GM23338 (cell line): ENCODE measurements around the gene NDUFB6. TPM values are rescaled to one million over a fixed set of nuclear protein-coding genes. Genes with fewer than 3 reads are reported as not detected.

Source experiments
- ATAC-seq: fragments of 200-7000 bp; cut with Tn5 transposase; 3 replicates; pipeline ENCODE4 v1.9.1; 2020
- DNase-seq: peaks from one replicate; pipeline ENCODE4 v3.0.0-alpha.2; 2015; ENCODE audit warnings: low spot score
- H2AFZ ChIP-seq: fragments of 200-600 bp; sonication (generic); 2 replicates; pipeline ENCODE4 v1.8.0; 2016; ENCODE audit warnings: antibody characterized with exemption, mild to moderate bottlenecking, moderate library complexity
- H3F3A ChIP-seq: fragments of 200-600 bp; sonication (generic); replicated peaks from 2 replicates; pipeline ENCODE4 v1.8.0; 2017; ENCODE audit warnings: antibody characterized with exemption, mixed run types, low read depth
- H3K27ac ChIP-seq: fragments of 200-600 bp; sonication (generic); 2 replicates; pipeline ENCODE4 v1.6.1; 2016; ENCODE audit warnings: low read depth
- H3K27me3 ChIP-seq: fragments of 200-600 bp; sonication (generic); 2 replicates; pipeline ENCODE4 v1.8.0; 2016; ENCODE audit warnings: mild to moderate bottlenecking, mixed run types, moderate library complexity; ENCODE audit not compliant: insufficient read depth
- H3K36me3 ChIP-seq: fragments of 200-600 bp; sonication (generic); 2 replicates; pipeline ENCODE4 v1.8.0; 2016; ENCODE audit warnings: mild to moderate bottlenecking; ENCODE audit not compliant: insufficient read depth
- H3K4me1 ChIP-seq: fragments of 200-600 bp; sonication (generic); 2 replicates; pipeline ENCODE4 v1.8.0; 2016; ENCODE audit warnings: mild to moderate bottlenecking, moderate library complexity; ENCODE audit not compliant: insufficient read depth
- H3K4me2 ChIP-seq: fragments of 200-600 bp; sonication (generic); 2 replicates; pipeline ENCODE4 v1.7.1; 2017; ENCODE audit warnings: mixed run types
- H3K4me3 ChIP-seq: fragments of 200-600 bp; sonication (generic); 2 replicates; pipeline ENCODE4 v1.6.1; 2016; ENCODE audit warnings: mixed run types
- H3K79me2 ChIP-seq: fragments of 200-600 bp; sonication (generic); replicated peaks from 2 replicates; pipeline ENCODE4 v1.8.0; 2017; ENCODE audit warnings: mild to moderate bottlenecking; ENCODE audit not compliant: insufficient read depth
- H3K9me2 ChIP-seq: fragments of 200-600 bp; sonication (generic); 2 replicates; pipeline ENCODE4 v1.8.0; 2017; ENCODE audit not compliant: insufficient read depth
- H4K20me1 ChIP-seq: fragments of 200-600 bp; sonication (generic); replicated peaks from 2 replicates; pipeline ENCODE4 v1.8.0; 2017; ENCODE audit warnings: mild to moderate bottlenecking; ENCODE audit not compliant: insufficient read depth
- H3K27ac Mint-ChIP-seq: 2 replicates; pipeline ENCODE4 v1.8.0; 2020; ENCODE audit warnings: inconsistent platforms, mild to moderate bottlenecking, moderate library complexity, mixed read lengths
- H3K27me3 Mint-ChIP-seq: 3 replicates; pipeline ENCODE4 v1.8.0; 2022; ENCODE audit warnings: low read depth, mild to moderate bottlenecking, moderate library complexity, mixed read lengths, inconsistent platforms; ENCODE audit not compliant: insufficient read depth, poor library complexity
- H3K36me3 Mint-ChIP-seq: 3 replicates; pipeline ENCODE4 v1.8.0; 2021; ENCODE audit warnings: low read depth, mild to moderate bottlenecking, inconsistent platforms, moderate library complexity, mixed read lengths
- H3K4me1 Mint-ChIP-seq: 3 replicates; pipeline ENCODE4 v1.8.0; 2020; ENCODE audit warnings: mild to moderate bottlenecking, inconsistent platforms, mixed read lengths
- H3K4me3 Mint-ChIP-seq: 3 replicates; pipeline ENCODE4 v1.8.0; 2021; ENCODE audit warnings: moderate library complexity, mild to moderate bottlenecking, inconsistent platforms, mixed read lengths
- H3K9me3 Mint-ChIP-seq: 3 replicates; pipeline ENCODE4 v1.8.0; 2020; ENCODE audit warnings: moderate library complexity, mild to moderate bottlenecking, inconsistent platforms, mixed read lengths
- EZH2phosphoT487 ChIP-seq: fragments of 200-600 bp; sonication (generic); IDR thresholded peaks from one replicate; pipeline ENCODE4 v1.8.1; 2018; ENCODE audit warnings: antibody characterized with exemption; ENCODE audit not compliant: unreplicated experiment
- STAT1 ChIP-seq: IDR thresholded peaks from one replicate; pipeline ENCODE4 v1.6.1; 2016; ENCODE audit warnings: antibody characterized with exemption; ENCODE audit not compliant: unreplicated experiment
- polyA plus RNA-seq: library from polyadenylated mRNA; unstranded; fragments of >200 nt; fragmentation: Nextera tagmentation; extraction: Ambion mirVana; gene quantifications from 2 replicates; pipeline ENCODE4 v1.2.1, GENCODE V29; 2016
- total RNA-seq: library from RNA; depleted of rRNA; stranded (reverse); fragments of >200 nt; shearing (Covaris generic); gene quantifications from 2 replicates; pipeline ENCODE4 v1.2.3, GENCODE V29; 2014
- TF ChIP-seq, protein P1 (sequence below), 2 experiments: fragments of 200-600 bp in 1 of 2; sonication (generic) in 1 of 2; conservative IDR thresholded peaks; 2 replicates each; pipeline versions ENCODE4 v1.5.1 to v1.6.1; 2016 to 2017; ENCODE audit warnings: antibody characterized with exemption in 2 of 2, low read depth in 2 of 2, mild to moderate bottlenecking in 2 of 2, moderate library complexity in 1 of 2
- TF ChIP-seq, protein P2 (sequence below): fragments of 250-450 bp; sonication (Bioruptor Pico); IDR thresholded peaks from 2 replicates; pipeline ENCODE4 v1.5.0; 2020; ENCODE audit warnings: mild to moderate bottlenecking, moderate library complexity

NDUFB6 gene
- total and polyA plus RNA-seq, 2 experiments from 2014 or later, result 56.5 to 231 TPM

- Histone ChIP-seq H3K79me2 (no peaks in the 10 kb centered on the region), H3K9me2 (no peaks in the 10 kb centered on the region; the same call in 1 of the 2 replicates), H4K20me1 (no peaks in the 10 kb centered on the region), H3K27me3 (no peaks in the 10 kb centered on the region), H3F3A (no peaks in the 10 kb centered on the region), H3K27ac (no peak overlapping the region), H3K4me2 (no peak overlapping the region), H3K4me3 (no peak overlapping the region), H3K4me1 (no peaks in the 10 kb centered on the region), H3K36me3 (no peaks in the 10 kb centered on the region), H2AFZ (no peak overlapping the region)
- DNase-seq (no peak), ATAC-seq (no peak)
- no peaks in the 10 kb centered on the region for H3K4me1 Mint-ChIP-seq
- no peak overlapping the region for H3K27ac Mint-ChIP-seq
- TF ChIP-seq, protein P1, sequence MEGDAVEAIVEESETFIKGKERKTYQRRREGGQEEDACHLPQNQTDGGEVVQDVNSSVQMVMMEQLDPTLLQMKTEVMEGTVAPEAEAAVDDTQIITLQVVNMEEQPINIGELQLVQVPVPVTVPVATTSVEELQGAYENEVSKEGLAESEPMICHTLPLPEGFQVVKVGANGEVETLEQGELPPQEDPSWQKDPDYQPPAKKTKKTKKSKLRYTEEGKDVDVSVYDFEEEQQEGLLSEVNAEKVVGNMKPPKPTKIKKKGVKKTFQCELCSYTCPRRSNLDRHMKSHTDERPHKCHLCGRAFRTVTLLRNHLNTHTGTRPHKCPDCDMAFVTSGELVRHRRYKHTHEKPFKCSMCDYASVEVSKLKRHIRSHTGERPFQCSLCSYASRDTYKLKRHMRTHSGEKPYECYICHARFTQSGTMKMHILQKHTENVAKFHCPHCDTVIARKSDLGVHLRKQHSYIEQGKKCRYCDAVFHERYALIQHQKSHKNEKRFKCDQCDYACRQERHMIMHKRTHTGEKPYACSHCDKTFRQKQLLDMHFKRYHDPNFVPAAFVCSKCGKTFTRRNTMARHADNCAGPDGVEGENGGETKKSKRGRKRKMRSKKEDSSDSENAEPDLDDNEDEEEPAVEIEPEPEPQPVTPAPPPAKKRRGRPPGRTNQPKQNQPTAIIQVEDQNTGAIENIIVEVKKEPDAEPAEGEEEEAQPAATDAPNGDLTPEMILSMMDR (conservative IDR thresholded peaks at IDR 0.05; ENCODE audit: low read depth in 2 of 2), result no peak
- TF ChIP-seq, protein P2, sequence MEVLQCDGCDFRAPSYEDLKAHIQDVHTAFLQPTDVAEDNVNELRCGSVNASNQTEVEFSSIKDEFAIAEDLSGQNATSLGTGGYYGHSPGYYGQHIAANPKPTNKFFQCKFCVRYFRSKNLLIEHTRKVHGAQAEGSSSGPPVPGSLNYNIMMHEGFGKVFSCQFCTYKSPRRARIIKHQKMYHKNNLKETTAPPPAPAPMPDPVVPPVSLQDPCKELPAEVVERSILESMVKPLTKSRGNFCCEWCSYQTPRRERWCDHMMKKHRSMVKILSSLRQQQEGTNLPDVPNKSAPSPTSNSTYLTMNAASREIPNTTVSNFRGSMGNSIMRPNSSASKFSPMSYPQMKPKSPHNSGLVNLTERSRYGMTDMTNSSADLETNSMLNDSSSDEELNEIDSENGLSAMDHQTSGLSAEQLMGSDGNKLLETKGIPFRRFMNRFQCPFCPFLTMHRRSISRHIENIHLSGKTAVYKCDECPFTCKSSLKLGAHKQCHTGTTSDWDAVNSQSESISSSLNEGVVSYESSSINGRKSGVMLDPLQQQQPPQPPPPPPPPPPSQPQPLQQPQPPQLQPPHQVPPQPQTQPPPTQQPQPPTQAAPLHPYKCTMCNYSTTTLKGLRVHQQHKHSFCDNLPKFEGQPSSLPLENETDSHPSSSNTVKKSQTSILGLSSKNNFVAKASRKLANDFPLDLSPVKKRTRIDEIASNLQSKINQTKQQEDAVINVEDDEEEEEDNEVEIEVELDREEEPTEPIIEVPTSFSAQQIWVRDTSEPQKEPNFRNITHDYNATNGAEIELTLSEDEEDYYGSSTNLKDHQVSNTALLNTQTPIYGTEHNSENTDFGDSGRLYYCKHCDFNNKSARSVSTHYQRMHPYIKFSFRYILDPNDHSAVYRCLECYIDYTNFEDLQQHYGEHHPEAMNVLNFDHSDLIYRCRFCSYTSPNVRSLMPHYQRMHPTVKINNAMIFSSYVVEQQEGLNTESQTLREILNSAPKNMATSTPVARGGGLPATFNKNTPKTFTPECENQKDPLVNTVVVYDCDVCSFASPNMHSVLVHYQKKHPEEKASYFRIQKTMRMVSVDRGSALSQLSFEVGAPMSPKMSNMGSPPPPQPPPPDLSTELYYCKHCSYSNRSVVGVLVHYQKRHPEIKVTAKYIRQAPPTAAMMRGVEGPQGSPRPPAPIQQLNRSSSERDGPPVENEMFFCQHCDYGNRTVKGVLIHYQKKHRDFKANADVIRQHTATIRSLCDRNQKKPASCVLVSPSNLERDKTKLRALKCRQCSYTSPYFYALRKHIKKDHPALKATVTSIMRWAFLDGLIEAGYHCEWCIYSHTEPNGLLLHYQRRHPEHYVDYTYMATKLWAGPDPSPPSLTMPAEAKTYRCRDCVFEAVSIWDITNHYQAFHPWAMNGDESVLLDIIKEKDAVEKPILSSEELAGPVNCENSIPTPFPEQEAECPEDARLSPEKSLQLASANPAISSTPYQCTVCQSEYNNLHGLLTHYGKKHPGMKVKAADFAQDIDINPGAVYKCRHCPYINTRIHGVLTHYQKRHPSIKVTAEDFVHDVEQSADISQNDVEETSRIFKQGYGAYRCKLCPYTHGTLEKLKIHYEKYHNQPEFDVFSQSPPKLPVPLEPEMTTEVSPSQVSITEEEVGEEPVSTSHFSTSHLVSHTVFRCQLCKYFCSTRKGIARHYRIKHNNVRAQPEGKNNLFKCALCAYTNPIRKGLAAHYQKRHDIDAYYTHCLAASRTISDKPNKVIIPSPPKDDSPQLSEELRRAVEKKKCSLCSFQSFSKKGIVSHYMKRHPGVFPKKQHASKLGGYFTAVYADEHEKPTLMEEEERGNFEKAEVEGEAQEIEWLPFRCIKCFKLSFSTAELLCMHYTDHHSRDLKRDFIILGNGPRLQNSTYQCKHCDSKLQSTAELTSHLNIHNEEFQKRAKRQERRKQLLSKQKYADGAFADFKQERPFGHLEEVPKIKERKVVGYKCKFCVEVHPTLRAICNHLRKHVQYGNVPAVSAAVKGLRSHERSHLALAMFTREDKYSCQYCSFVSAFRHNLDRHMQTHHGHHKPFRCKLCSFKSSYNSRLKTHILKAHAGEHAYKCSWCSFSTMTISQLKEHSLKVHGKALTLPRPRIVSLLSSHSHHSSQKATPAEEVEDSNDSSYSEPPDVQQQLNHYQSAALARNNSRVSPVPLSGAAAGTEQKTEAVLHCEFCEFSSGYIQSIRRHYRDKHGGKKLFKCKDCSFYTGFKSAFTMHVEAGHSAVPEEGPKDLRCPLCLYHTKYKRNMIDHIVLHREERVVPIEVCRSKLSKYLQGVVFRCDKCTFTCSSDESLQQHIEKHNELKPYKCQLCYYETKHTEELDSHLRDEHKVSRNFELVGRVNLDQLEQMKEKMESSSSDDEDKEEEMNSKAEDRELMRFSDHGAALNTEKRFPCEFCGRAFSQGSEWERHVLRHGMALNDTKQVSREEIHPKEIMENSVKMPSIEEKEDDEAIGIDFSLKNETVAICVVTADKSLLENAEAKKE (CRISPR knock-in tag), result no peak
- TF ChIP-seq EZH2phosphoT487, result no peak
- no peak for TF ChIP-seq STAT1
- H3K9me3 Mint-ChIP-seq, result peaks cover 9% of the 10 kb centered on the region
- H3K4me3 Mint-ChIP-seq, result no peak overlapping the region
- H3K27me3 Mint-ChIP-seq, result no peaks in the 10 kb centered on the region
- H3K36me3 Mint-ChIP-seq, result no peaks in the 10 kb centered on the region
Observed at GRCh38 chr9:32606811-32607210, 33.9 kb upstream of the NDUFB6 start.
